Keratinocyte (primary cell): ENCODE measurements around the gene APLP2. TPM values are rescaled to one million over a fixed set of nuclear protein-coding genes. Genes with fewer than 3 reads are reported as not detected.

ENCODE experiments used
- DNase-seq: peaks from one replicate; pipeline ENCODE4 v3.0.0-alpha.2; 2011; ENCODE audit warnings: low read depth, missing footprints, low spot score
- FAIRE-seq: peaks from 2 replicates; lab custom pipeline; 2011; peaks lifted over from hg19 to GRCh38; lab: Jason Lieb, UNC
- H2AFZ ChIP-seq: 2 replicates; pipeline ENCODE4 v1.6.0; 2012; ENCODE audit warnings: low read length, control low read depth, inconsistent platforms; ENCODE audit not compliant: control insufficient read depth
- H3K27ac ChIP-seq: 2 replicates; pipeline ENCODE4 v1.5.1; 2011; ENCODE audit warnings: low read length; ENCODE audit not compliant: control insufficient read depth, insufficient read depth
- H3K27me3 ChIP-seq: 3 replicates; pipeline ENCODE4 v1.6.0; 2011; ENCODE audit warnings: low read length; ENCODE audit not compliant: control insufficient read depth, insufficient read depth; ENCODE audit errors: extremely low read depth
- H3K36me3 ChIP-seq, 2 experiments: 2 replicates in 1 of 2; 3 replicates in 1 of 2; pipeline ENCODE4 v1.5.1; 2011; ENCODE audit warnings: low read length in 2 of 2, mild to moderate bottlenecking in 1 of 2; ENCODE audit not compliant: control insufficient read depth in 2 of 2, insufficient read depth in 2 of 2; ENCODE audit errors: extremely low read depth in 1 of 2
- H3K4me1 ChIP-seq: 3 replicates; pipeline ENCODE4 v1.5.1; 2011; ENCODE audit warnings: low read length; ENCODE audit not compliant: control insufficient read depth, insufficient read depth; ENCODE audit errors: extremely low read depth
- H3K4me2 ChIP-seq: 3 replicates; pipeline ENCODE4 v1.6.0; 2011; ENCODE audit warnings: low read depth, low read length; ENCODE audit not compliant: control insufficient read depth, insufficient read depth; ENCODE audit errors: extremely low read depth
- H3K4me3 ChIP-seq, 3 experiments: fragments of 200-600 bp in 1 of 3; sonication (generic) in 1 of 3; 2 replicates in 2 of 3; 3 replicates in 1 of 3; pipeline ENCODE4 v1.5.1; 2011 to 2016; ENCODE audit warnings: low read length in 3 of 3, mild to moderate bottlenecking in 3 of 3, control low read depth in 2 of 3, inconsistent platforms in 1 of 3, low read depth in 1 of 3, mixed read lengths in 1 of 3, mixed run types in 1 of 3, moderate library complexity in 1 of 3; ENCODE audit not compliant: control insufficient read depth in 2 of 3, insufficient read depth in 2 of 3; ENCODE audit errors: extremely low read depth in 1 of 3
- H3K79me2 ChIP-seq: 2 replicates; pipeline ENCODE4 v1.6.0; 2012; ENCODE audit warnings: low read length; ENCODE audit not compliant: control insufficient read depth, insufficient read depth
- H3K9ac ChIP-seq: 3 replicates; pipeline ENCODE4 v1.6.0; 2011; ENCODE audit warnings: low read length; ENCODE audit not compliant: control insufficient read depth, insufficient read depth; ENCODE audit errors: extremely low read depth
- H3K9me1 ChIP-seq: 3 replicates; pipeline ENCODE4 v1.6.0; 2011; ENCODE audit warnings: low read length; ENCODE audit not compliant: control insufficient read depth, insufficient read depth; ENCODE audit errors: extremely low read depth
- H3K9me3 ChIP-seq: 2 replicates; pipeline ENCODE4 v1.5.1; 2012; ENCODE audit warnings: low read depth, low read length; ENCODE audit not compliant: control insufficient read depth
- H4K20me1 ChIP-seq: 3 replicates; pipeline ENCODE4 v1.6.0; 2011; ENCODE audit warnings: low read length; ENCODE audit not compliant: control insufficient read depth, insufficient read depth; ENCODE audit errors: extremely low read depth
- EZH2 ChIP-seq: IDR thresholded peaks from one replicate; pipeline ENCODE4 v1.6.1; 2012; ENCODE audit warnings: inconsistent platforms, mild to moderate bottlenecking, low read length, moderate library complexity
- dilution Hi-C: fragments of 300-500 bp; cut with MboI; formaldehyde crosslinking; loops from one replicate; pipeline ENCODE4 v1.7.0; 2020; ENCODE audit warnings: low sequenced_read_pairs; ENCODE audit not compliant: extremely low pct_ligation_motif_present
- polyA plus RNA-seq, 5 experiments: library from polyadenylated mRNA; depleted of rRNA in 3 of 5; stranded (reverse) in 3 of 5; stranded (forward) in 1 of 5; unstranded in 1 of 5; fragments of >200 nt; gene quantifications; 1 replicate in 1 of 5; 2 replicates in 3 of 5; 3 replicates in 1 of 5; pipeline versions ENCODE4 v1.2.1 to v1.2.3, GENCODE V29; 2011 to 2012; ENCODE audit warnings: missing spikeins in 2 of 5, low read depth in 1 of 5, low replicate concordance in 1 of 5
- TF ChIP-seq, protein P1 (sequence below), 3 experiments: IDR thresholded peaks in 1 of 3; conservative IDR thresholded peaks in 1 of 3; optimal IDR thresholded peaks in 1 of 3; 2 replicates in 2 of 3; 3 replicates in 1 of 3; pipeline versions ENCODE3 to v1.5.1; 2011; ENCODE audit warnings: low read length in 3 of 3, mild to moderate bottlenecking in 3 of 3, moderate library complexity in 2 of 3, control low read depth in 1 of 3, inconsistent platforms in 1 of 3; ENCODE audit not compliant: insufficient read depth in 2 of 3; ENCODE audit errors: extremely low read depth in 1 of 3

APLP2 gene
- polyA plus RNA-seq, 1 donor (not counting 4 experiments of a cell fraction or from before 2014, with no cell fraction given) = 531 TPM

- H3K4me2 ChIP-seq = peak overlapping the region; percentile 96
- peaks cover 27% of the 10 kb centered on the region for H3K4me1 ChIP-seq
- no peaks in the 10 kb centered on the region for H3K9me3 ChIP-seq
- peak overlapping the region in 1 of 3 experiments; percentile 15 for H3K4me3 ChIP-seq
- peaks cover 0 to 2% of the 10 kb centered on the region in 2 experiments for H3K36me3 ChIP-seq
- peaks cover 15% of the 10 kb centered on the region for H3K27me3 ChIP-seq
- no peak for TF ChIP-seq EZH2
- TF ChIP-seq, protein P1, sequence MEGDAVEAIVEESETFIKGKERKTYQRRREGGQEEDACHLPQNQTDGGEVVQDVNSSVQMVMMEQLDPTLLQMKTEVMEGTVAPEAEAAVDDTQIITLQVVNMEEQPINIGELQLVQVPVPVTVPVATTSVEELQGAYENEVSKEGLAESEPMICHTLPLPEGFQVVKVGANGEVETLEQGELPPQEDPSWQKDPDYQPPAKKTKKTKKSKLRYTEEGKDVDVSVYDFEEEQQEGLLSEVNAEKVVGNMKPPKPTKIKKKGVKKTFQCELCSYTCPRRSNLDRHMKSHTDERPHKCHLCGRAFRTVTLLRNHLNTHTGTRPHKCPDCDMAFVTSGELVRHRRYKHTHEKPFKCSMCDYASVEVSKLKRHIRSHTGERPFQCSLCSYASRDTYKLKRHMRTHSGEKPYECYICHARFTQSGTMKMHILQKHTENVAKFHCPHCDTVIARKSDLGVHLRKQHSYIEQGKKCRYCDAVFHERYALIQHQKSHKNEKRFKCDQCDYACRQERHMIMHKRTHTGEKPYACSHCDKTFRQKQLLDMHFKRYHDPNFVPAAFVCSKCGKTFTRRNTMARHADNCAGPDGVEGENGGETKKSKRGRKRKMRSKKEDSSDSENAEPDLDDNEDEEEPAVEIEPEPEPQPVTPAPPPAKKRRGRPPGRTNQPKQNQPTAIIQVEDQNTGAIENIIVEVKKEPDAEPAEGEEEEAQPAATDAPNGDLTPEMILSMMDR (optimal IDR thresholded peaks at IDR 0.05 in 1 of 3, IDR thresholded peaks at IDR 0.05 in 1 of 3, conservative IDR thresholded peaks at IDR 0.05 in 1 of 3; ENCODE audit: extremely low read depth in 1 of 3, insufficient read depth in 2 of 3, low read length in 3 of 3) = no peak
- dilution Hi-C loops = no loop called here
- H4K20me1 ChIP-seq = peaks cover 4% of the 10 kb centered on the region
- H3K9me1 ChIP-seq = peaks cover 10% of the 10 kb centered on the region
- no peak for DNase-seq
- H3K27ac ChIP-seq = no peak overlapping the region
- no peak for FAIRE-seq
- no peak overlapping the region for H2AFZ ChIP-seq
- H3K9ac ChIP-seq = no peak overlapping the region
- H3K79me2 ChIP-seq = peaks cover 38% of the 10 kb centered on the region
These were observed 89.4 kb downstream of the APLP2 start for GRCh38 chr11:130159139-130159538.

GRCh38 chr11:130159657-130160497 is 90.2 kb downstream of the APLP2 start, which contains the start of gene ST14:
ST14 (plus strand) TSS chr11:130159782; CDS start chr11:130159980, 198 bp downstream.
- Histone ChIP-seq H3K27me3 (peaks cover 15% of the 10 kb centered on the region), H4K20me1 (peaks cover 4% of the 10 kb centered on the region), H3K9ac (peak within 1 kb of the TSS; percentile 87), H3K9me3 (no peaks in the 10 kb centered on the region), H3K79me2 (peaks cover 42% of the 10 kb centered on the region), H2AFZ (peak within 1 kb of the TSS; percentile 52), H3K27ac (peak within 1 kb of the TSS; percentile 78), H3K4me2 (peak within 1 kb of the TSS; percentile 96), H3K4me1 (peaks cover 27% of the 10 kb centered on the region), H3K36me3 (peaks cover 0 to 2% of the 10 kb centered on the region in 2 experiments), H3K4me3 (peak within 1 kb of the TSS; percentile 65 to 90 (median 88)), H3K9me1 (peaks cover 10% of the 10 kb centered on the region)
- DNase-seq (no peak), FAIRE-seq (no peak)
- dilution Hi-C loops = no loop called here
- TF ChIP-seq EZH2 = no peak
- TF ChIP-seq, protein P1 (optimal IDR thresholded peaks at IDR 0.05 in 1 of 3, IDR thresholded peaks at IDR 0.05 in 1 of 3, conservative IDR thresholded peaks at IDR 0.05 in 1 of 3; ENCODE audit: extremely low read depth in 1 of 3, insufficient read depth in 2 of 3, low read length in 3 of 3) = no peak
